Hematopoietic multipotent progenitor cell treated with erythropoietin and hydrocortisone succinate and interleukin-3 and kit ligand, for 4 days (in vitro differentiated cells): ENCODE results near the gene IGFBP1.

Experiments
- DNase-seq: peaks from one replicate; pipeline ENCODE4 v3.0.0-alpha.2; 2015

Gene IGFBP1

GRCh38 chr7:45881280-45881758 is 7.0 kb upstream of the IGFBP1 start:
- no peak for DNase-seq

- no peak for DNase-seq
Measured at GRCh38 chr7:45881759-45882464, 6.4 kb upstream of the IGFBP1 start.

- no peak for DNase-seq
Measured at GRCh38 chr7:45882465-45882810, 5.8 kb upstream of the IGFBP1 start.

- DNase-seq: no peak
Measured at GRCh38 chr7:45884136-45884535, 4.2 kb upstream of the IGFBP1 start.

- DNase-seq: no peak
Measured at GRCh38 chr7:45885264-45885882, 2.9 kb upstream of the IGFBP1 start.

GRCh38 chr7:45886931-45887667 is 1.2 kb upstream of the IGFBP1 start:
- no peak for DNase-seq

GRCh38 chr7:45888993-45889366 is 692 bp downstream of the IGFBP1 start:
- DNase-seq: no peak

- DNase-seq: no peak
Measured at GRCh38 chr7:45889367-45890067, 1.2 kb downstream of the IGFBP1 start.

- DNase-seq: no peak
Measured at GRCh38 chr7:45890125-45890901, 2.0 kb downstream of the IGFBP1 start.

- DNase-seq: peak; percentile 58
Measured at GRCh38 chr7:45890902-45891461, 2.7 kb downstream of the IGFBP1 start.

- DNase-seq: no peak
Measured at GRCh38 chr7:45891462-45892402, 3.4 kb downstream of the IGFBP1 start.

- DNase-seq: no peak
Measured at GRCh38 chr7:45892407-45893035, 4.2 kb downstream of the IGFBP1 start.

- no peak for DNase-seq
Measured at GRCh38 chr7:45893374-45893995, 5.2 kb downstream of the IGFBP1 start.

- no peak for DNase-seq
Measured at GRCh38 chr7:45893996-45894664, 5.8 kb downstream of the IGFBP1 start.

GRCh38 chr7:45894665-45895062 is 6.4 kb downstream of the IGFBP1 start:
- no peak for DNase-seq

- no peak for DNase-seq
Measured at GRCh38 chr7:45897042-45897690, 8.9 kb downstream of the IGFBP1 start.

- DNase-seq: no peak
Measured at GRCh38 chr7:45898222-45898621, 9.9 kb downstream of the IGFBP1 start.

GRCh38 chr7:45901566-45901965 is 13.3 kb downstream of the IGFBP1 start:
- no peak for DNase-seq

GRCh38 chr7:45902820-45903219 is 14.5 kb downstream of the IGFBP1 start:
- no peak for DNase-seq
